Small intestine (tissue), 7 donors: Measurements from ENCODE around the gene TMEM52. TPM values are rescaled to one million over a fixed set of nuclear protein-coding genes. Genes with fewer than 3 reads are reported as not detected.
A peak's percentile ranks its signal among the peaks of the same experiment; 100 is the strongest.

Experiments
- DNase-seq, 2 donors: peaks; one replicate each; pipeline versions ENCODE4 v3.0.0 to v3.0.0-alpha.2; 2013
- FAIRE-seq: peaks from 2 replicates; lab custom pipeline; 2012; peaks lifted over from hg19 to GRCh38; lab: Jason Lieb, UNC
- H3K27ac ChIP-seq, 3 donors: one replicate each; pipeline ENCODE4 v1.5.1; 2013; ENCODE audit warnings: low read length in 2 of 3, mild to moderate bottlenecking in 2 of 3, control low read depth in 1 of 3, inconsistent platforms in 1 of 3, low read depth in 1 of 3, moderate library complexity in 1 of 3
- H3K27me3 ChIP-seq, 3 donors: one replicate each; pipeline ENCODE4 v1.6.1; 2013; ENCODE audit warnings: low read length in 3 of 3, inconsistent platforms in 1 of 3; ENCODE audit not compliant: control insufficient read depth in 3 of 3, insufficient read depth in 3 of 3
- H3K36me3 ChIP-seq, 3 donors: one replicate each; pipeline ENCODE4 v1.6.1; 2013; ENCODE audit warnings: low read length in 3 of 3, inconsistent platforms in 1 of 3, low read depth in 1 of 3, mild to moderate bottlenecking in 1 of 3, moderate library complexity in 1 of 3; ENCODE audit not compliant: control insufficient read depth in 3 of 3, insufficient read depth in 2 of 3
- H3K4me1 ChIP-seq, 3 donors: one replicate each; pipeline ENCODE4 v1.6.1; 2013; ENCODE audit warnings: low read length in 2 of 3, inconsistent platforms in 1 of 3, low read depth in 1 of 3, mild to moderate bottlenecking in 1 of 3, moderate library complexity in 1 of 3; ENCODE audit not compliant: control insufficient read depth in 3 of 3, insufficient read depth in 2 of 3
- H3K4me3 ChIP-seq, 3 donors: one replicate each; pipeline ENCODE4 v1.5.1; 2013; ENCODE audit warnings: low read length in 3 of 3, control low read depth in 1 of 3, inconsistent platforms in 1 of 3, low read depth in 1 of 3, mild to moderate bottlenecking in 1 of 3, moderate library complexity in 1 of 3
- H3K9me3 ChIP-seq, 2 donors: one replicate each; pipeline ENCODE4 v1.6.1; 2013; ENCODE audit warnings: low read depth in 1 of 2, low read length in 1 of 2; ENCODE audit not compliant: control insufficient read depth in 2 of 2, insufficient read depth in 1 of 2
- WGBS, 3 donors: extraction: QIAGEN DNeasy Blood & Tissue Kit; methylation state at CpG; one replicate each; pipeline ENCODE4 v1.1.7; 2013; 5-methylcytosine and 5-hydroxymethylcytosine counted together
- polyA plus RNA-seq, 4 donors: library from polyadenylated mRNA; stranded (reverse) in 3 of 4; unstranded in 1 of 4; fragments of 200-250 nt in 3 of 4; fragments of 120-200 nt in 1 of 4; gene quantifications; one replicate each; pipeline versions ENCODE4 v1.2.1 to v1.2.3, GENCODE V29; 2013
- donor health status: healthy with polysubstance abuse.
- donor health status: control.
- donor health status: control.
- donor health status: Bipolar disorder and iron deficiency.
- donor health status: healthy.

TMEM52 gene
- polyA plus RNA-seq, 4 donors: 4.1 to 50.5 (median 5.4) TPM

DNA sequence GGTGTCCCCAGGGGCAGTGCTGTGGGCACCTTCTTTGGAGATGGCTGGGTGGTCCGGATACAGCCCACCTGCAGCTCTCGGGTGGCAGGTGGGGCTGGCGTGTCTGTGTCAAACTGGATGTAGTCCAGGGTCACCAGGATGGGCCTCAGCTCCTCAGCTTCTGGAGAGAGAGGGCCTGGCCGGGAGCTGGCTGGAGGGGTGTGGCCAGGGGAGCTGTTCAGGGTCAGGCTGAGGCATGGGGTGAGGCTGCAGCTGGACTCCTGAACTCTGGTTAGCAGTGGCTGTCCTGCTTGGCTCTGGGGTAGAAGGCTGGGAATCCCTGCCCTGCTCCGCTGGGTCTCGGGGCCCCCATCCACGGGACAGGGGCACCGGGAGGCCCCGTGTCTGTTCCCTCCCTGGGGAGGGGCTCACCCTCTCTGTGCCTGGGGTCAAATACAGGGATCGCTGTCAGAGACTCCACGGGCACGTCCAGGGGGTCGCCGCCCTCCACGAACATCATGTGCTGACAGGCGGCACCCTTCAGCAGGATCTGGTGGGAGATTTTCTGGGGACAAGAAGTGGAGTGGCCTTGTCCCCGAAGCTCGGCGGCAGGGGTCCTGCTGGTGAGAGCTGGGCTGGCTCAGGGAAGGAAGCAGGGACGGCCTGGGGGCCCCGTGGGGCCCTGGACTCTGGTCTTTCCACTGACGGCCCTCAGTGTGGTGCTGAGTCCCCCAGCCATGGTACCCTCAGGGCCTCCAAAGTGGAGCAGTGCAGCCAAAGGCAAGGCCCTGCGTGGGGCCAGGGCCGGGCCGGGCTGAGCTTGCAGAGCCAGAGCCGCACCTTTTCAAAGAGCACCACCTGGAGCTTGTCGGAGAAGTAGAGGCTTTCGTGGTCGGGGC, 4.1 kb upstream of the TMEM52 start:
- WGBS, 3 donors: 27 to 57% (median 38%) methylated on average over 28 to 29 of the region's 29 CpGs
- no peak for FAIRE-seq

DNA sequence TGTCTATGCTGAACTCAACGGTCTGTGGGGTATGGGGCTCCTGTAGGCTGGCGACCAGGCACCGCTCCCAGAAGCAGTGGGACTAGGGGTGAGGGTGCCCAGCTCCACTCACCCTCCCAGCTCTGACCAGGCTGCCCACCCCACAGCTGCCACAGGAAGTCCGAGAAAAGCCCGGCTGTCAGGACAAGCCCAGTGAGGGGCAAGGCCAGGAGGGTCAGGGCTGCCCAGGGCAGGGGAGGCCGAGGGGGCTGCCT, 3.5 kb upstream of the TMEM52 start:
- peaks cover 2 to 51% (median 5%) of the 10 kb centered on the region in 3 donors for H3K4me1 ChIP-seq
- H3K4me3 ChIP-seq: no peak overlapping the region
- peak overlapping the region in 2 of 3 donors; percentile 56 to 93 for H3K27ac ChIP-seq
- whole genome bisulfite sequencing, 3 donors: 57 to 73% (median 65%) methylated on average over 5 to 6 of the region's 6 CpGs
- peaks cover 0 to 1% of the 10 kb centered on the region in 2 donors for H3K9me3 ChIP-seq
- H3K36me3 ChIP-seq: peaks cover 0 to 4% (median 0%) of the 10 kb centered on the region in 3 donors
- no peaks in the 10 kb centered on the region for H3K27me3 ChIP-seq
- FAIRE-seq (no peak), DNase-seq (no peak)

More for the DNA sequence above, 4.1 kb upstream of the TMEM52 start:
- peak overlapping the region in 2 of 3 donors; percentile 20 to 21 for H3K4me3 ChIP-seq
- H3K36me3 ChIP-seq: no peaks in the 10 kb centered on the region
- no peaks in the 10 kb centered on the region for H3K27me3 ChIP-seq
- peak overlapping the region in 2 of 3 donors; percentile 81 to 93 for H3K27ac ChIP-seq
- peaks cover 0 to 4% of the 10 kb centered on the region in 2 donors for H3K9me3 ChIP-seq
- DNase-seq: peak; percentile 83 to 88
- peaks cover 2 to 46% (median 5%) of the 10 kb centered on the region in 3 donors for H3K4me1 ChIP-seq

DNA sequence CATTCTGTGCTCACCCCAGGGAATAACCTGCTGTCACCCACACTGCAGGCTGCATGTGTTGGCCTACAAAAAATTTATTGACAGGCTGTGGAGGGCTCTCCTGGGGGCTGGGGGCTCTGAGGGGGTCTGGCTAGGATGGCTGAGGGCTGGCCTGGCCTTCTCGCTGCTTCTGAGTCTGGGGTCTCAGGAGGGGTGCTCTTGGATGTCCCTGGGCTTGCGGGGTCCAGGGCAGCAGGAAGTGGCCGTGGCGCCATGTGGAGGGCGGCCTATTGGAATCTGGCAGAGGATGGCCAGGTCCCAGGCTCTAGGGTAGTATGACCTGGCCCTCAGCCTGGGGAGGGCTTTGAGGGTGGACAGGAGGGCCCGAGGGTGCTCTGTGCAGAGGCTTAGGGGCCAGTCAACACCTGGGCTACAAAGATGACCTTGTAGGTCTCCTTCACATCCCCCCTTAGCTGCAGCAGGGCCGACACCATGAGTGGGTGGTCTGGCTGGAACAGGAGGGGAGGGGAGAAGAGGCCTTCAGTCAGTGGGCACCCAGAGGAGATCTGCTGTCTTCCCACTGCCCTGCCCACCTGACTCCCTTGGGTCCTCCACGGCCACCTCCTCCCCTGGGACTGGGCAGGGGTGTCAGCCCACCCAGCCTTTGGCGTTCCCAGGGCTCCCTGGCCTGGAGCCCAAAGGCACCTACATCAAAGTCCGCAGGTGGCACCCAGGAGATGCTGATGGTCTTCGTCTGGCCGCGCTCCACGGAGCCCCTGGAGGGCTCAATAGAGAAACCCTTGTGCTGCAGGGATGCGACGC, 3.0 kb upstream of the TMEM52 start:
- no peak for DNase-seq
- 84 to 91% (median 88%) methylated on average over 15 to 16 of the region's 16 CpGs for WGBS, 3 donors
- peak overlapping the region in 1 of 3 donors; percentile 93 for H3K27ac ChIP-seq
- FAIRE-seq: no peak
- peaks cover 0 to 9% (median 0%) of the 10 kb centered on the region in 3 donors for H3K36me3 ChIP-seq
- no peaks in the 10 kb centered on the region for H3K27me3 ChIP-seq
- no peaks in the 10 kb centered on the region for H3K9me3 ChIP-seq
- peaks cover 2 to 51% (median 5%) of the 10 kb centered on the region in 3 donors for H3K4me1 ChIP-seq
- no peak overlapping the region for H3K4me3 ChIP-seq

DNA sequence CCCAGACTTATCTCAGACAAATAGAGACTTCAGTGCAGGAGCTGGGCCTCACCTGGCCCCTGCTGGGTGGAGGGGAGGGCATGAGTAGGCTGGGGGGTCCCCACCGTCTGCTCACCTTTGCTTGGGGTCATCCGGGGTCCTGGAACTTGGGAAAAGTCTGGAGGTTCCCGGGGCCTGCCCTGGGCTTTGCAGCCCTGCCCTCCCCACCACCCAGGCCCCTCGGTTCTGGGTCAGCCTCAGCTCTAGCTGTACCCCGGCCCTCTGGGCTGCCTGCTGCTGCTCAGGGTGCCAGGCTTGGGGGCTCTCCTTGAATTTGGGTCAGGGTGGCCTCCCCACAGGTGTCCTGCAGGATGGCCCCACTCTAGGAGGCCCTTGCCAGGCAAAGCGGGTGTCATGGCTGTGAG, 2.4 kb upstream of the TMEM52 start:
- no peak for FAIRE-seq
- Histone ChIP-seq H3K9me3 (no peaks in the 10 kb centered on the region), H3K4me3 (no peak overlapping the region), H3K27ac (no peak overlapping the region), H3K27me3 (no peaks in the 10 kb centered on the region), H3K36me3 (peaks cover 0 to 9% (median 0%) of the 10 kb centered on the region in 3 donors), H3K4me1 (peaks cover 2 to 51% (median 5%) of the 10 kb centered on the region in 3 donors)
- no peak for DNase-seq
- WGBS, 3 donors: 82 to 84% (median 82%) methylated on average over 6 of the region's 6 CpGs

DNA sequence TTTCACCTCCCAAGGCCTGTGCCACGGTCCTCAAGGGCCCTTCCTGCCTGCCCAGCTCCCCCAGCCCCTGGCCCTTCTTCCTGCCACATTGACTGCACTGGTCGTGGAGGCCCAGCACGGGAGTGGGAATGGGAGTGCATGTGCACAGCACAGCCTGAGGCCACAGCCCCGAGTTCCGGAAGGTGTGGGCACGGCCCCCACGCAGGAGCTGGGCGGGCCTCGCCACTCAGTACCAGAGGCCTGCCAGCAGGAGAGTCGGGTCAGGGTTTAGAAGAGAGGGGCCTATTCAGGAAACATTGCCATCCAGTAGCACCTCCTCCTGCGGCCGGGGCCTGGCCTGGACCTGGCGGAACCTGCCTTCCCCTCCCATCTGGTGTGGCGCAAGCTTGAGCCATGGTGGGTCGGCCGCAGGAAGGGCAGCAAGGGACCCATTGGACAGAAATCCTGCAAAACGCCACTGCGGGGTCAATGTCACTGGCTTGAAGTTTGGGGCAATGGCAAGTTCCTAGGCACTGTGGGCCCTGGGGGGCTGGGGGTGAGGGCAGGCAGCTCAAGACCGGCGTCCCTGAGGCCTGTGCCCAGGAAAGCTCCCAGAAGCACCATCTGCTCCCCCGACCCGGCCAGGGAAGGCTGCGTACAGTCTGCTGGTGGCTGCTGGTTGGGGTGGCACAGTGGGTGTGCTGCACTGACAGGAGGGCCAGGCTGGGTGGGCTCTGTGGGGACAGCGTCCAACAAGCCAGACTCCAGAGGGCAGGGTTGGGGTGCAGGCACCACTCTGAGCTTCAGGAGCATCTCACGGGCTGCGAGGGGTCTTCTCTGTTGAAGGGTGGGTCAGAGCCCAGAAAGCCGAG, 1.8 kb upstream of the TMEM52 start:
- FAIRE-seq (no peak), DNase-seq (no peak)
- no peaks in the 10 kb centered on the region for H3K9me3 ChIP-seq
- peaks cover 2 to 51% (median 5%) of the 10 kb centered on the region in 3 donors for H3K4me1 ChIP-seq
- H3K27me3 ChIP-seq: no peaks in the 10 kb centered on the region
- 85 to 90% (median 87%) methylated on average over 24 to 27 of the region's 27 CpGs for WGBS, 3 donors
- no peak overlapping the region for H3K4me3 ChIP-seq
- H3K36me3 ChIP-seq: peaks cover 0 to 9% (median 0%) of the 10 kb centered on the region in 3 donors
- no peak overlapping the region for H3K27ac ChIP-seq

DNA sequence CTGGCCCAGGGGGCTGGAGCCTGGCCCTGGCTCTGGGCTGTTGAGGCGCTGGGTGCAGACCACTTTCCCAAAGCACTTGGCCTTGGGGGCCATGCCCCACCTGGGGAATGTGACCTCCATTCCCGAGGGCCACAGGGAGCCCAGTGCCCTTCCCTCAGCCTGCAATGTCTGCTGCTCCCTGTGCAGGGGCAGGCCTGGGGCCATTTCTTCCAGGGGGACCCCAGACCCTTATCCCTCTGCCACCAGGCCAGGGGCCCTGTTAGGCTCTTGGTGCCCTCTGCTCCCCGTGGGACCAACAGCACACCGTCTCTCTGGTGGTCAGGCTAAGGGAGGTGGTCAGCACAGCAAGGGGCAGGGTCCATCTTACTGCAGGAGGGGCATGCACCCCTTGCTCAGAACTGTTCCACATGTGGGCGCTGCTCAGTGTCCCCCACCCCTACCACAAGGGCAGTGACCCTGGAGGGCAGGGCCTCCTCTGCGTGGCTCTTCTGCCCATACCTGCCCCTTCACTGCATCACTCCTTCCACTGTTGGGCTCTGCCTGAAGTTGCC, 1.1 kb upstream of the TMEM52 start:
- Histone ChIP-seq H3K9me3 (no peaks in the 10 kb centered on the region), H3K27me3 (no peaks in the 10 kb centered on the region), H3K36me3 (peaks cover 0 to 9% (median 0%) of the 10 kb centered on the region in 3 donors), H3K4me3 (no peak overlapping the region), H3K27ac (peak overlapping the region in 2 of 3 donors; percentile 70 to 78), H3K4me1 (peaks cover 2 to 51% (median 5%) of the 10 kb centered on the region in 3 donors)
- WGBS, 3 donors: 66 to 80% (median 69%) methylated on average over 6 of the region's 6 CpGs
- DNase-seq (no peak), FAIRE-seq (no peak)

DNA sequence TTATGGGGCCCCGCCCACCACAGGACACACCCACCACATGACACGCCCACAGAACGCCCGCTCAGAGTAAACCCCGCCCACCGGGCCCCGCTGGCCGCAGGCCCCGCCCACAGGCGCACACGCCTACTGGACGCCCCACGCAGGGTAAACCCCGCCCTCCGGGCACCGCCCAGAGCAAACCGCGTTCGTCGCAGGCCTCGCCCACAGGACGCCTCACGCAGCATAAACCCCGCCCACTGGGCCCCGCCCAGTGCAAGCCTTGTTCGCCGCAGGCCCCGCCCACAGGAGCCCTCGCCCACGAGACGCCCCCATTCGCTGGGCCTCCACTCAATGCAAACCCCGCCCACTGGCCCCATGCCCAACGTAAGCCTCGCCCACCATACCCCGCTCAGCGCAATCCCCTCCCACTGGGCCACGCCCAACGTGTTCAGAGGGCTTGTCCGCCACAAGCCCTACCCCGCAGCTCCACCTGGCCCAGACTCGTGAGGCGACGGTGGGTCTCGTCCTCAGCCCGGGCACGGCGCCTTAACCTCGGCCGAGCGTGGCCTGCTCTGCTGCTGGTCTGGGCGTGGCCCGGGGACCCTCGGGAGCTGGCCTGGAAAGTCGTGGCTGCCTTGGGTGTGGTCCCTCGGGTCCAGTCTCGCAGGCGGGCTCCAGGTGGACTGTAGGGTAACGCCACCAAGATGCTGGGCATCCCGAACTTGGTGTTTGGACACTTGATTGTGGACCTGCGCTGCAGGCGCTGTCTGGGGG, 401 bp upstream of the TMEM52 start:
- FAIRE-seq: peak; percentile 61
- Histone ChIP-seq H3K27ac (peak overlapping the region; percentile 34 to 78 (median 70)), H3K4me3 (peak overlapping the region; percentile 8 to 54 (median 46)), H3K9me3 (no peaks in the 10 kb centered on the region), H3K4me1 (peaks cover 2 to 58% (median 5%) of the 10 kb centered on the region in 3 donors), H3K36me3 (peaks cover 0 to 9% (median 0%) of the 10 kb centered on the region in 3 donors), H3K27me3 (no peaks in the 10 kb centered on the region)
- WGBS, 3 donors: 7 to 10% (median 8%) methylated on average over 42 to 62 of the region's 62 CpGs
- DNase-seq: peak; percentile 99 to 100
